Lower lobe of right lung (tissue), 2 donors: ENCODE results near the gene IHH. TPM values are rescaled to one million over a fixed set of nuclear protein-coding genes. Genes with fewer than 3 reads are reported as not detected.
A peak's percentile ranks its signal among the peaks of the same experiment; 100 is the strongest.

ENCODE experiments used
- ATAC-seq, 2 donors: fragments of 200-7000 bp; cut with Tn5 transposase; one replicate each; pipeline ENCODE4 v1.9.1; 2020 to 2022; ENCODE audit warnings: mild to moderate bottlenecking in 2 of 2, moderate library complexity in 2 of 2
- DNase-seq: peaks from one replicate; pipeline ENCODE4 v3.0.0-alpha.2; 2020
- H3K27ac ChIP-seq: fragments of 200-600 bp; one replicate; pipeline ENCODE4 v1.8.0; 2022
- H3K27me3 ChIP-seq: fragments of 200-600 bp; one replicate; pipeline ENCODE4 v1.8.0; 2022; ENCODE audit warnings: low read depth
- H3K36me3 ChIP-seq: fragments of 200-600 bp; one replicate; pipeline ENCODE4 v1.8.0; 2022; ENCODE audit warnings: mild to moderate bottlenecking
- H3K4me1 ChIP-seq: fragments of 200-600 bp; one replicate; pipeline ENCODE4 v1.8.0; 2022
- H3K4me3 ChIP-seq: fragments of 200-600 bp; one replicate; pipeline ENCODE4 v1.8.0; 2022; ENCODE audit warnings: mild to moderate bottlenecking
- H3K9me3 ChIP-seq: fragments of 200-600 bp; one replicate; pipeline ENCODE4 v1.8.0; 2022
- intact Hi-C: fragments of 100-400 bp; cut with DNase I; formaldehyde crosslinking; loops from one replicate; pipeline ENCODE4 v1.11.0; 2022
- total RNA-seq: library from RNA; stranded (reverse); fragmentation: NEBNext Ultra II Directional; extraction: Animal tissue kit (Norgen Biotek cat#: 25700); gene quantifications from one replicate; pipeline ENCODE4 v1.2.1, GENCODE V29; 2021
- TF ChIP-seq, protein P1 (sequence below): fragments of 200-600 bp; IDR thresholded peaks from one replicate; pipeline ENCODE4 v1.8.0; 2022; ENCODE audit warnings: antibody characterized with exemption, mild to moderate bottlenecking
- donor health status: DM: no; HTN: yes; CAD: no; lungs with severe emphysema.

The IHH gene
- total RNA-seq, 1 donor from 2014 or later, result 0.71 TPM

DNA sequence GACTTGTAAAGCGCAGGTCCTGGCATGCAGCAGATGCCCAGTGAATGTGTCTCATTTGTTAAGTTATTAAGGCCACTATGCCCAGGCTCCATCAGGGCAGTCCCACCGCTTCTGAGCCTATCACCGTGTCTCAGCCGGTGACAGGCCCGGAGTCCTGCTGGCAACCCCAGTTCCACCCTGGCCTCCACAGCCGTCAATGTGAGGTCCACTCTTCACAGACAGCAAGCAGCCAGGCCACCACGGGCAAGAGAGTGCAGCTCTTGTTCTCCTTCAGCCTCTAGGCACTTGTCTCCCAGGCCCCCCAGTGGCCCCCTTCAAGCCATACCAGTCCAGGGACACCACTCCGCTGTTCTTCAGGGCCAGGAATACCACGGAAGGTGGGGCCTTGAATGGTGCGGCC is 42.0 kb downstream of the IHH start:
- no peak for ATAC-seq
- Histone ChIP-seq H3K9me3 (no peaks in the 10 kb centered on the region), H3K36me3 (no peaks in the 10 kb centered on the region), H3K27ac (no peak overlapping the region), H3K27me3 (no peaks in the 10 kb centered on the region), H3K4me1 (no peaks in the 10 kb centered on the region), H3K4me3 (no peak overlapping the region)
- intact Hi-C loops, result no loop called here
- DNase-seq, result peak; percentile 28
- TF ChIP-seq, protein P1, sequence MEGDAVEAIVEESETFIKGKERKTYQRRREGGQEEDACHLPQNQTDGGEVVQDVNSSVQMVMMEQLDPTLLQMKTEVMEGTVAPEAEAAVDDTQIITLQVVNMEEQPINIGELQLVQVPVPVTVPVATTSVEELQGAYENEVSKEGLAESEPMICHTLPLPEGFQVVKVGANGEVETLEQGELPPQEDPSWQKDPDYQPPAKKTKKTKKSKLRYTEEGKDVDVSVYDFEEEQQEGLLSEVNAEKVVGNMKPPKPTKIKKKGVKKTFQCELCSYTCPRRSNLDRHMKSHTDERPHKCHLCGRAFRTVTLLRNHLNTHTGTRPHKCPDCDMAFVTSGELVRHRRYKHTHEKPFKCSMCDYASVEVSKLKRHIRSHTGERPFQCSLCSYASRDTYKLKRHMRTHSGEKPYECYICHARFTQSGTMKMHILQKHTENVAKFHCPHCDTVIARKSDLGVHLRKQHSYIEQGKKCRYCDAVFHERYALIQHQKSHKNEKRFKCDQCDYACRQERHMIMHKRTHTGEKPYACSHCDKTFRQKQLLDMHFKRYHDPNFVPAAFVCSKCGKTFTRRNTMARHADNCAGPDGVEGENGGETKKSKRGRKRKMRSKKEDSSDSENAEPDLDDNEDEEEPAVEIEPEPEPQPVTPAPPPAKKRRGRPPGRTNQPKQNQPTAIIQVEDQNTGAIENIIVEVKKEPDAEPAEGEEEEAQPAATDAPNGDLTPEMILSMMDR, result no peak

DNA sequence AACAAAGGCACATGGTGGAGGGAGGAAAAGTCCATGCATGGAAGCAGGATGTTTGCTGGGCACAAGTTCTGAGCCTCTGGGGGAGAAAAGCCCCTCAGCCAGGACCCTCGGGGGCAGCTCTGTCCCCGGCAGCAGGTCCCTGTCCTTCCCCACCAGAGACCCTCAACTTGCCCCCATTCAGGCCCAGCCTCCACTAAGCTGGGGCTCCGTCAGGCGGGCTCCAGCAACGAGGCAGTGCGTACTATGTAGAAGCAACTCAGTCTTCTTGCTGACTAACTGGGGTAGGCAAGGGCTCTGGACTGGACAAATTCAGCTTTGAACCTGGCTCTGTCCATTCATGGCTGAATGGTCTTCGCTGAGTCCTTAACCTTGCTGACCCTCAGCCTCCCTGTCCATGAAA is 42.4 kb downstream of the IHH start:
- TF ChIP-seq, protein P1, result no peak
- ATAC-seq (no peak), DNase-seq (peak; percentile 4)
- Histone ChIP-seq H3K9me3 (no peaks in the 10 kb centered on the region), H3K4me3 (no peak overlapping the region), H3K4me1 (no peaks in the 10 kb centered on the region), H3K27ac (no peak overlapping the region), H3K27me3 (no peaks in the 10 kb centered on the region), H3K36me3 (no peaks in the 10 kb centered on the region)
- intact Hi-C loops, result no loop called here

DNA sequence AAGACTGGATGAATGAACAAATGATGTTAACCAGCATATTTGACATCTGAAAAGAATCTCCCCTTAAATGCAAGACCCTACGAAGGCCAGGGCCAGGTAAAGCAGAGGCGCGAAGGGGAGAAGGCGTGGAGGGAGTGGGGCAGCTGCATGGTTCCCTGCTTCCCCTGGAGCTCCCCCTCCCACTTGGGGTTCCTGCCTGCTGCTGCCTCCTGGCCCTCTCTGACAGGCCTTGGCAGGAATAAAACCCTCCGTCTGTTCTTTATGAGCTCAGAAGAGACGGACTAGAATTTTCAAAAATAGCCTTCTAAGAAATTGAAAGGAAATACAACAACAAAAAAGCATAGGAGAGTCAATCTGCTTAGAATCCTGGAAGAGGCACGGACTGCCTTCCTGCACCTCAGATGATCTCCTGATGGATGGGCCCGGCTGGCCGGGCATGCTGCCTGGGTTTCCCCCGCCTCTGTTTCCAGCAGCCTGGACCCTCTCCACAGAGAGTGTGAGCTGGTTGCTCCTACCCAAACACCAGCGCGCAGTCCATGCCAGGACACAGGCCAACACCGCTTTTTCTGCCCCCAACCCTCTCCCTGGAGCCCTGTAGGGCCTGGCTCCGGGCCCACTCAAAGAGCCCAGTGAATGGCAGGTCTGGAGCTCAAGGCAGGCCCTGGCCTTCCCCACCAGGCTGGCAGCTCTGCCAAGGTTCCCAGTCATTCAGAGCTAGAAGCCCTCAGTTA is 43.4 kb downstream of the IHH start:
- DNase-seq (peak; percentile 27), ATAC-seq (no peak)
- H3K4me3 ChIP-seq, result no peak overlapping the region
- no peaks in the 10 kb centered on the region for H3K9me3 ChIP-seq
- intact Hi-C loops, result no loop called here
- H3K27me3 ChIP-seq, result no peaks in the 10 kb centered on the region
- H3K4me1 ChIP-seq, result no peaks in the 10 kb centered on the region
- TF ChIP-seq, protein P1, result no peak
- H3K27ac ChIP-seq, result no peak overlapping the region
- no peaks in the 10 kb centered on the region for H3K36me3 ChIP-seq

DNA sequence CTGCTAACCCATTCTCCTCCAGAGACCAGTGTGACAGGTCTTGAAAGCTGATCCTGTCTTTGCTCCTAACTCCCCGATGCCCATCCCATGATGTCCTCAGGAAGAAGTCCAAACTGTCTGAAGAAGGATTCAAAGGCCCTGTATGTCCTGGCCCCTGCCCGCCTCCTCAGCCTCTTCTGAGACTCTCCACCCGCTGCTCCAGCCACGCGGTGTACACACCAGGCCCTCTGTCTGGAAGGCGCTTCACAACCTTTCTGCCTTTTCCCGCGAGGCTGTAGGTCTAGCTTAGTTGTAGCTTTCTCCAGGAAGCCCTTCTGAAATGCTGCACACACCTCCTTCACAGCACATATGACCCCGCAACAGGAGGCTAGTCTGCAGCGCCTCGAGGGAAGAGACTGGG is 44.0 kb downstream of the IHH start:
- TF ChIP-seq, protein P1, result no peak
- Histone ChIP-seq H3K9me3 (no peaks in the 10 kb centered on the region), H3K27ac (no peak overlapping the region), H3K27me3 (no peaks in the 10 kb centered on the region), H3K4me1 (no peaks in the 10 kb centered on the region), H3K36me3 (no peaks in the 10 kb centered on the region), H3K4me3 (no peak overlapping the region)
- no peak for ATAC-seq
- DNase-seq, result peak; percentile 20
- intact Hi-C loops, result no loop called here

DNA sequence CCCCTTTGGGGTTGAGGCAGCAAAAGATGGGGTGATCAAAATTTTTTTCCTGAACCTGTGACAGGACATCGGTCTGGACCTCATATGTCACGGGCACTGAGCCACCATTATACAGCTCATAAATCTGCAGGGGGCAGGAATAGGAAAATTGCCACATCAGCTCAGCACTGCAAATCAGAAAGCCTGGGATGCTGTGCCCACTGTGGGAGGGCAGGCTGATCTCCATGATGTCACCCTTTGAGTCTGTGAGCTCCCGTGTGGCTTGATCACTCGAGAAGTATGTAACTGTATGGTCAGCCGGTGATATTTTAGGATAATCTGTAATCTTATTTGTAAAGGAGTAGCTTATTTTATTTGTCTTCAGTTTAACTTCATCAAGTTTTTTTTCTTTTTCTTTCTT is 49.8 kb downstream of the IHH start:
- Histone ChIP-seq H3K4me1 (no peaks in the 10 kb centered on the region), H3K9me3 (no peaks in the 10 kb centered on the region), H3K36me3 (no peaks in the 10 kb centered on the region), H3K27ac (no peak overlapping the region), H3K27me3 (peaks cover 5% of the 10 kb centered on the region), H3K4me3 (no peak overlapping the region)
- TF ChIP-seq, protein P1, result no peak
- no peak for DNase-seq
- intact Hi-C loops, result no loop called here
- no peak for ATAC-seq
